NT2/D1 (cell line): Measurements from ENCODE around the gene CLEC16A.

Experiments
- SUZ12 ChIP-seq: IDR thresholded peaks from 2 replicates; pipeline ENCODE4 v1.6.1; 2011; ENCODE audit not compliant: insufficient read length, insufficient read depth; ENCODE audit errors: extremely low read depth
- ZNF274 ChIP-seq: IDR thresholded peaks from 2 replicates; pipeline ENCODE4 v1.6.1; 2011; ENCODE audit warnings: mild to moderate bottlenecking, low read depth, low read length

- TF ChIP-seq SUZ12, result no peak
- no peak for TF ChIP-seq ZNF274
These were observed 91.7 kb downstream of the CLEC16A start for GRCh38 chr16:11036040-11036439.
